Right atrium auricular region (tissue), 2 donors: ENCODE results near the gene PAX8. TPM values are rescaled to one million over a fixed set of nuclear protein-coding genes. Genes with fewer than 3 reads are reported as not detected.

Source experiments
- DNase-seq: peaks from one replicate; pipeline ENCODE4 v3.0.0-alpha.2; 2019; ENCODE audit warnings: low spot score
- H3K27ac ChIP-seq, 2 donors: fragments of 200-600 bp; sonication (generic); 1 replicate in 1 of 2; 2 replicates in 1 of 2; pipeline ENCODE4 v1.5.1; 2016 to 2019
- H3K27me3 ChIP-seq, 2 donors: fragments of 200-600 bp; sonication (generic); one replicate each; pipeline versions ENCODE4 v1.5.1 to v1.6.0; 2017 to 2019
- H3K36me3 ChIP-seq: fragments of 200-600 bp; sonication (generic); one replicate; pipeline ENCODE4 v1.5.1; 2016
- H3K4me1 ChIP-seq, 2 donors: fragments of 200-600 bp; sonication (generic); one replicate each; pipeline versions ENCODE4 v1.5.1 to v1.6.0; 2017 to 2019
- H3K4me3 ChIP-seq, 2 donors: fragments of 200-600 bp; sonication (generic); 1 replicate in 1 of 2; 2 replicates in 1 of 2; pipeline ENCODE4 v1.5.1; 2017 to 2019; ENCODE audit warnings: mild to moderate bottlenecking in 1 of 2, moderate library complexity in 1 of 2
- H3K9me3 ChIP-seq, 2 donors: fragments of 200-600 bp; sonication (generic); one replicate each; pipeline ENCODE4 v1.5.1; 2019
- CTCF ChIP-seq, 2 donors: fragments of 200-600 bp; sonication (generic); IDR thresholded peaks; one replicate each; pipeline ENCODE4 v1.5.1; 2019; ENCODE audit warnings: antibody characterized with exemption in 2 of 2
- total RNA-seq, 2 donors: library from RNA; depleted of rRNA; stranded (reverse); fragments of >200 nt; gene quantifications; one replicate each; pipeline ENCODE4 v1.1.0, GENCODE V29; 2016

The PAX8 gene
- total RNA-seq, 2 donors from 2014 or later, result 0.37 to 1.2 TPM

- Histone ChIP-seq H3K4me1 (no peaks in the 10 kb centered on the region), H3K27ac (no peak overlapping the region), H3K36me3 (no peaks in the 10 kb centered on the region), H3K4me3 (no peak overlapping the region), H3K27me3 (no peaks in the 10 kb centered on the region), H3K9me3 (no peaks in the 10 kb centered on the region)
- no peak for TF ChIP-seq CTCF (IDR thresholded peaks at IDR 0.05)
- DNase-seq, result no peak
Observed at GRCh38 chr2:113179446-113180045, 99.2 kb downstream of the PAX8 start.

GRCh38 chr2:113178891-113179290 is 99.8 kb downstream of the PAX8 start:
- no peak for DNase-seq
- Histone ChIP-seq H3K27ac (no peak overlapping the region), H3K4me3 (no peak overlapping the region), H3K36me3 (no peaks in the 10 kb centered on the region), H3K9me3 (no peaks in the 10 kb centered on the region), H3K4me1 (no peaks in the 10 kb centered on the region), H3K27me3 (no peaks in the 10 kb centered on the region)
- no peak for TF ChIP-seq CTCF (IDR thresholded peaks at IDR 0.05)

- no peak for DNase-seq
- no peak overlapping the region for H3K27ac ChIP-seq
- H3K4me3 ChIP-seq, result no peak overlapping the region
- no peaks in the 10 kb centered on the region for H3K27me3 ChIP-seq
- TF ChIP-seq CTCF (IDR thresholded peaks at IDR 0.05), result no peak
- no peaks in the 10 kb centered on the region for H3K9me3 ChIP-seq
- H3K4me1 ChIP-seq, result no peaks in the 10 kb centered on the region
- no peaks in the 10 kb centered on the region for H3K36me3 ChIP-seq
Observed at GRCh38 chr2:113178069-113178746, 100.5 kb downstream of the PAX8 start.

GRCh38 chr2:113176696-113177355 is 101.9 kb downstream of the PAX8 start:
- Histone ChIP-seq H3K4me1 (no peaks in the 10 kb centered on the region), H3K36me3 (no peaks in the 10 kb centered on the region), H3K9me3 (no peaks in the 10 kb centered on the region), H3K27ac (no peak overlapping the region), H3K4me3 (no peak overlapping the region), H3K27me3 (no peaks in the 10 kb centered on the region)
- DNase-seq, result no peak
- TF ChIP-seq CTCF (IDR thresholded peaks at IDR 0.05), result no peak

- no peak for DNase-seq
- Histone ChIP-seq H3K27me3 (no peaks in the 10 kb centered on the region), H3K4me3 (no peak overlapping the region), H3K4me1 (no peaks in the 10 kb centered on the region), H3K27ac (no peak overlapping the region), H3K9me3 (no peaks in the 10 kb centered on the region), H3K36me3 (no peaks in the 10 kb centered on the region)
- no peak for TF ChIP-seq CTCF (IDR thresholded peaks at IDR 0.05)
Observed at GRCh38 chr2:113175736-113176695, 102.7 kb downstream of the PAX8 start.
